ENCODE data around the gene CPN2. TPM values are rescaled to one million over a fixed set of nuclear protein-coding genes. Genes with fewer than 3 reads are reported as not detected.

The CPN2 gene
- polyA plus RNA-seq, 1 donor from 2014 or later, result not detected

DNA sequence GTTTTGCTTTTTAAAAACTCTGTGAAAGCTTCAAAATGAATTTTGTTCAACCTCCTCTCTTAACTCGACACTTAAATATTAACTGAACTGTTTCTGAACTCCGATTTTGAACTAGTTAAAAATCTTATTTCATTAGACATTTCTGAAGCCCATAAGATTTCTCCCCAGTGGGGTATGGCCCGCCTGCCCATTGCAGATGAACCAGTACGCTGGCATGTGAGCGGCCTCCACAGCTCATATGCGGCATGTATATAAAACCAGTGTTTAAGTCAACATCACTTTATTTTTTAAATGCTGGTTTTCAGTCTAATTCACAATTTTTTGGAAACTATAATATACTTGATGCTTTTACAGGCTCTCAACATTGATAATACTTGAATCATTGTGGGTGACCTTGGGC lies 50.2 kb downstream of the CPN2 start:
- Histone ChIP-seq H3K4me3 (ENCODE audit: low read length) (no peak overlapping the region), H3K79me2 (replicated peaks; ENCODE audit: insufficient read depth, low read length) (no peaks in the 10 kb centered on the region), H3K27ac (ENCODE audit: low read length) (no peak overlapping the region), H3K9me3 (ENCODE audit: low read length) (no peaks in the 10 kb centered on the region), H2AFZ (ENCODE audit: low read depth, low read length) (no peak overlapping the region), H3K36me3 (ENCODE audit: insufficient read depth, low read length) (no peaks in the 10 kb centered on the region), H3K27me3 (ENCODE audit: insufficient read depth, low read depth, low read length) (peaks cover 27% of the 10 kb centered on the region), H3K9me2 (ENCODE audit: insufficient read depth, low read length) (no peaks in the 10 kb centered on the region), H3K4me2 (ENCODE audit: low read length) (no peak overlapping the region), H3F3A (ENCODE audit: insufficient read depth, low read length, poor library complexity, severe bottlenecking) (no peaks in the 10 kb centered on the region), H4K20me1 (ENCODE audit: insufficient read depth) (no peaks in the 10 kb centered on the region), H3K9ac (ENCODE audit: low read length) (no peak overlapping the region)
- TF ChIP-seq TAF1 (IDR thresholded peaks at IDR 0.05; ENCODE audit: low read depth) (no peak), MXI1 (conservative IDR thresholded peaks at IDR 0.05; ENCODE audit: poor library complexity, severe bottlenecking) (no peak), EZH2 (IDR thresholded peaks at IDR 0.05; ENCODE audit: borderline replicate concordance, insufficient read depth, low read length, poor library complexity, severe bottlenecking) (no peak), CTCF (IDR thresholded peaks at IDR 0.05; ENCODE audit: poor library complexity, severe bottlenecking) (no peak), SMC3 (conservative IDR thresholded peaks at IDR 0.05; ENCODE audit: poor library complexity) (no peak), RAD21 (conservative IDR thresholded peaks at IDR 0.05) (no peak), EP300 (conservative IDR thresholded peaks at IDR 0.05; ENCODE audit: poor library complexity, severe bottlenecking) (no peak), POLR2AphosphoS5 (IDR thresholded peaks at IDR 0.05) (no peak)
- TF ChIP-seq, protein P1, sequence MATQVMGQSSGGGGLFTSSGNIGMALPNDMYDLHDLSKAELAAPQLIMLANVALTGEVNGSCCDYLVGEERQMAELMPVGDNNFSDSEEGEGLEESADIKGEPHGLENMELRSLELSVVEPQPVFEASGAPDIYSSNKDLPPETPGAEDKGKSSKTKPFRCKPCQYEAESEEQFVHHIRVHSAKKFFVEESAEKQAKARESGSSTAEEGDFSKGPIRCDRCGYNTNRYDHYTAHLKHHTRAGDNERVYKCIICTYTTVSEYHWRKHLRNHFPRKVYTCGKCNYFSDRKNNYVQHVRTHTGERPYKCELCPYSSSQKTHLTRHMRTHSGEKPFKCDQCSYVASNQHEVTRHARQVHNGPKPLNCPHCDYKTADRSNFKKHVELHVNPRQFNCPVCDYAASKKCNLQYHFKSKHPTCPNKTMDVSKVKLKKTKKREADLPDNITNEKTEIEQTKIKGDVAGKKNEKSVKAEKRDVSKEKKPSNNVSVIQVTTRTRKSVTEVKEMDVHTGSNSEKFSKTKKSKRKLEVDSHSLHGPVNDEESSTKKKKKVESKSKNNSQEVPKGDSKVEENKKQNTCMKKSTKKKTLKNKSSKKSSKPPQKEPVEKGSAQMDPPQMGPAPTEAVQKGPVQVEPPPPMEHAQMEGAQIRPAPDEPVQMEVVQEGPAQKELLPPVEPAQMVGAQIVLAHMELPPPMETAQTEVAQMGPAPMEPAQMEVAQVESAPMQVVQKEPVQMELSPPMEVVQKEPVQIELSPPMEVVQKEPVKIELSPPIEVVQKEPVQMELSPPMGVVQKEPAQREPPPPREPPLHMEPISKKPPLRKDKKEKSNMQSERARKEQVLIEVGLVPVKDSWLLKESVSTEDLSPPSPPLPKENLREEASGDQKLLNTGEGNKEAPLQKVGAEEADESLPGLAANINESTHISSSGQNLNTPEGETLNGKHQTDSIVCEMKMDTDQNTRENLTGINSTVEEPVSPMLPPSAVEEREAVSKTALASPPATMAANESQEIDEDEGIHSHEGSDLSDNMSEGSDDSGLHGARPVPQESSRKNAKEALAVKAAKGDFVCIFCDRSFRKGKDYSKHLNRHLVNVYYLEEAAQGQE (IDR thresholded peaks at IDR 0.05; ENCODE audit: borderline replicate concordance), result no peak

DNA sequence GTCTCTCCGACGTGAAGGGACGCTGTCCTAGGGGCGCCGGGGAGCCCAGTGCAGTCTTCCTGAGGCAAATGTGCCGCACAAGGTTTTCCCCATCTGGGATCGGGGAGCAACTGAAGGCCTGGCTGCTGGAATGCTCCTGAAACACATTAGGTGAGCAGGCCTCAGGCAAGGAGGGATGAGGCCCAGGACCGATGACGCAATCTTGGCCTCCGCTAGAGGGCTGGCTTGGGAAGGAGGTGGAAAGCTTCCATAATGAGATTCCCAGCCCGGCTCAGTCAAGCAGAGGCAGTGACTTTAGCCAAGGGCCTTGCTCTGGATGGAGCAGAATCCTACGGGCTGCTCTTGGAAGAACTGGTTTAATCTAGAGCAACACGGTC lies 50.8 kb downstream of the CPN2 start:
- no peak overlapping the region for H3K4me2 ChIP-seq (ENCODE audit: low read length)
- no peak for TF ChIP-seq EZH2 (IDR thresholded peaks at IDR 0.05; ENCODE audit: borderline replicate concordance, insufficient read depth, low read length, poor library complexity, severe bottlenecking)
- TF ChIP-seq SMC3 (conservative IDR thresholded peaks at IDR 0.05; ENCODE audit: poor library complexity), result no peak
- no peak for TF ChIP-seq POLR2AphosphoS5 (IDR thresholded peaks at IDR 0.05)
- TF ChIP-seq CTCF (IDR thresholded peaks at IDR 0.05; ENCODE audit: poor library complexity, severe bottlenecking), result no peak
- TF ChIP-seq, protein P1 (IDR thresholded peaks at IDR 0.05; ENCODE audit: borderline replicate concordance), result no peak
- no peak for TF ChIP-seq RAD21 (conservative IDR thresholded peaks at IDR 0.05)
- no peak for TF ChIP-seq EP300 (conservative IDR thresholded peaks at IDR 0.05; ENCODE audit: poor library complexity, severe bottlenecking)
- no peak for TF ChIP-seq TAF1 (IDR thresholded peaks at IDR 0.05; ENCODE audit: low read depth)
- TF ChIP-seq MXI1 (conservative IDR thresholded peaks at IDR 0.05; ENCODE audit: poor library complexity, severe bottlenecking), result no peak
- no peak overlapping the region for H3K9ac ChIP-seq (ENCODE audit: low read length)
- no peaks in the 10 kb centered on the region for H3F3A ChIP-seq (ENCODE audit: insufficient read depth, low read length, poor library complexity, severe bottlenecking)
- peaks cover 24% of the 10 kb centered on the region for H3K27me3 ChIP-seq (ENCODE audit: insufficient read depth, low read depth, low read length)
- no peaks in the 10 kb centered on the region for H3K9me3 ChIP-seq (ENCODE audit: low read length)
- H3K79me2 ChIP-seq (replicated peaks; ENCODE audit: insufficient read depth, low read length), result no peaks in the 10 kb centered on the region
- no peak overlapping the region for H2AFZ ChIP-seq (ENCODE audit: low read depth, low read length)
- no peak overlapping the region for H3K27ac ChIP-seq (ENCODE audit: low read length)
- no peaks in the 10 kb centered on the region for H3K9me2 ChIP-seq (ENCODE audit: insufficient read depth, low read length)
- H4K20me1 ChIP-seq (ENCODE audit: insufficient read depth), result no peaks in the 10 kb centered on the region
- no peaks in the 10 kb centered on the region for H3K36me3 ChIP-seq (ENCODE audit: insufficient read depth, low read length)
- H3K4me3 ChIP-seq (ENCODE audit: low read length), result no peak overlapping the region
